HEK293 (cell line): Measurements from ENCODE around the gene METTL22.

Experiments
- CTCF ChIA-PET: fragments of 350-600 bp; formaldehyde crosslinking; extraction: SDS; loops from one replicate; lab custom pipeline; 2021; ENCODE audit warnings: antibody characterized with exemption; lab: Yijun Ruan, JAX
- POLR2A ChIA-PET: fragments of 300-600 bp; formaldehyde crosslinking; extraction: SDS; loops from one replicate; lab custom pipeline; 2020; ENCODE audit warnings: antibody characterized with exemption, inconsistent platforms; lab: Yijun Ruan, JAX
- H3K27ac ChIP-seq: fragments of 200-500 bp; sonication (Bioruptor generic); 2 replicates; pipeline ENCODE4 v1.5.1; 2014; ENCODE audit warnings: low read depth, low read length, control low read depth, inconsistent platforms; ENCODE audit errors: extremely low read depth
- H3K36me3 ChIP-seq, 2 experiments: fragments of 200-500 bp in 1 of 2; sonication (Bioruptor generic) in 1 of 2; 1 replicate in 1 of 2; 2 replicates in 1 of 2; pipeline ENCODE4 v1.5.1; 2014 to 2017; ENCODE audit warnings: inconsistent platforms in 2 of 2, low read length in 2 of 2; ENCODE audit not compliant: control insufficient read depth in 2 of 2, insufficient read depth in 1 of 2
- H3K4me1 ChIP-seq: fragments of 200-500 bp; sonication (Bioruptor generic); 2 replicates; pipeline ENCODE4 v1.5.1; 2014; ENCODE audit warnings: mild to moderate bottlenecking, low read length, inconsistent platforms; ENCODE audit not compliant: control insufficient read depth, insufficient read depth
- H3K4me3 ChIP-seq: 2 replicates; pipeline ENCODE4 v1.5.1; 2011; ENCODE audit warnings: low read depth, mild to moderate bottlenecking, control low read depth, low read length, moderate library complexity
- H3K9me3 ChIP-seq: fragments of 200-500 bp; sonication (Bioruptor generic); 2 replicates; pipeline ENCODE4 v1.5.1; 2014; ENCODE audit warnings: low read depth, low read length, inconsistent platforms; ENCODE audit not compliant: control insufficient read depth, insufficient read depth
- BCL6B ChIP-seq: fragments of 450-650 bp; formaldehyde crosslinking; IDR thresholded peaks from 2 replicates; pipeline ENCODE4 v1.5.1; 2017; ENCODE audit warnings: missing biosample characterization, missing genetic modification characterization
- PBX3 ChIP-seq: sonication (generic); formaldehyde crosslinking; IDR thresholded peaks from 2 replicates; pipeline ENCODE4 v1.8.1; 2022; ENCODE audit warnings: mild to moderate bottlenecking, moderate library complexity, missing genetic modification reagents
- TSHZ1 ChIP-seq: fragments of 450-650 bp; formaldehyde crosslinking; IDR thresholded peaks from 2 replicates; pipeline ENCODE4 v1.5.1; 2016; ENCODE audit warnings: missing biosample characterization, missing genetic modification characterization, borderline replicate concordance
- YY2 ChIP-seq: fragments of 450-650 bp; formaldehyde crosslinking; IDR thresholded peaks from 2 replicates; pipeline ENCODE4 v1.5.1; 2016; ENCODE audit warnings: missing biosample characterization, missing genetic modification characterization
- ZBTB44 ChIP-seq: fragments of 450-650 bp; IDR thresholded peaks from 2 replicates; pipeline ENCODE4 v1.5.1; 2018; ENCODE audit warnings: missing biosample characterization, mild to moderate bottlenecking, missing genetic modification characterization
- ZIC2 ChIP-seq: fragments of 450-650 bp; formaldehyde crosslinking; IDR thresholded peaks from 2 replicates; pipeline ENCODE4 v1.5.1; 2016; ENCODE audit warnings: missing biosample characterization, missing genetic modification characterization
- ZNF26 ChIP-seq: fragments of 450-650 bp; formaldehyde crosslinking; IDR thresholded peaks from 2 replicates; pipeline ENCODE4 v1.5.1; 2016; ENCODE audit warnings: missing biosample characterization, missing genetic modification characterization
- ZNF311 ChIP-seq: fragments of 450-650 bp; formaldehyde crosslinking; IDR thresholded peaks from 2 replicates; pipeline ENCODE4 v1.5.1; 2017; ENCODE audit warnings: missing biosample characterization, missing genetic modification characterization, borderline replicate concordance
- ZNF391 ChIP-seq: fragments of 450-650 bp; formaldehyde crosslinking; IDR thresholded peaks from 2 replicates; pipeline ENCODE4 v1.5.1; 2016; ENCODE audit warnings: low read depth, missing biosample characterization, missing genetic modification characterization, borderline replicate concordance
- ZNF513 ChIP-seq: fragments of 450-650 bp; IDR thresholded peaks from 2 replicates; pipeline ENCODE4 v1.5.1; 2018; ENCODE audit warnings: missing biosample characterization, missing genetic modification characterization
- ZNF529 ChIP-seq: fragments of 450-650 bp; formaldehyde crosslinking; IDR thresholded peaks from 2 replicates; pipeline ENCODE4 v1.5.1; 2017; ENCODE audit warnings: missing genetic modification characterization, missing biosample characterization; ENCODE audit not compliant: insufficient replicate concordance
- ZNF645 ChIP-seq: fragments of 450-650 bp; formaldehyde crosslinking; IDR thresholded peaks from 2 replicates; pipeline ENCODE4; 2016; ENCODE audit warnings: missing biosample characterization, missing genetic modification characterization
- ZNF654 ChIP-seq: fragments of 450-650 bp; formaldehyde crosslinking; IDR thresholded peaks from 2 replicates; pipeline ENCODE4 v1.5.1; 2016; ENCODE audit warnings: low read depth, missing biosample characterization, missing genetic modification characterization
- ZNF776 ChIP-seq: fragments of 450-650 bp; formaldehyde crosslinking; IDR thresholded peaks from 2 replicates; pipeline ENCODE4 v1.5.0; 2017; ENCODE audit warnings: missing biosample characterization, missing genetic modification characterization, borderline replicate concordance
- ZNF777 ChIP-seq: fragments of 450-650 bp; formaldehyde crosslinking; IDR thresholded peaks from 2 replicates; pipeline ENCODE4 v1.5.1; 2017; ENCODE audit warnings: missing biosample characterization, missing genetic modification characterization, borderline replicate concordance
- ZNF785 ChIP-seq: fragments of 450-650 bp; formaldehyde crosslinking; IDR thresholded peaks from 2 replicates; pipeline ENCODE4 v1.5.1; 2016; ENCODE audit warnings: missing biosample characterization, missing genetic modification characterization

The METTL22 gene

GRCh38 chr16:8626946-8627345, 5.4 kb downstream of the METTL22 start (continued):
- TF ChIP-seq ZNF391 (tag by site-specific recombination) (no peak), ZNF311 (tag by site-specific recombination) (no peak), YY2 (no peak)

- POLR2A ChIA-PET: no interaction called here
- no peak overlapping the region for H3K27ac ChIP-seq
These were observed 6.0 kb downstream of the METTL22 start for GRCh38 chr16:8627456-8627855.

More at GRCh38 chr16:8627456-8627855, 6.0 kb downstream of the METTL22 start:
- no peak overlapping the region for H3K4me3 ChIP-seq
- H3K9me3 ChIP-seq: no peaks in the 10 kb centered on the region
- H3K4me1 ChIP-seq: peaks cover 2% of the 10 kb centered on the region; the same call in 1 of the 2 replicates
- peaks cover 19 to 80% of the 10 kb centered on the region in 2 experiments; a peak in 2 of 3 replicates for H3K36me3 ChIP-seq
- CTCF ChIA-PET: no interaction called here
- TF ChIP-seq ZNF26 (tag by site-specific recombination): no peak
- TF ChIP-seq PBX3 (CRISPR knock-in tag): no peak
- TF ChIP-seq ZNF777 (tag by site-specific recombination): no peak
- TF ChIP-seq ZNF645 (tag by site-specific recombination): no peak
- no peak for TF ChIP-seq TSHZ1
- no peak for TF ChIP-seq ZNF776 (tag by site-specific recombination)
- no peak for TF ChIP-seq BCL6B (tag by site-specific recombination)
- TF ChIP-seq ZNF654 (tag by site-specific recombination): no peak
- TF ChIP-seq ZBTB44 (tag by site-specific recombination): no peak
- TF ChIP-seq ZNF529 (tag by site-specific recombination): no peak
- TF ChIP-seq ZIC2 (tag by site-specific recombination): no peak
- TF ChIP-seq ZNF785 (tag by site-specific recombination): no peak
- TF ChIP-seq ZNF513 (tag by site-specific recombination): no peak
